Breast epithelium (tissue), 4 donors: ENCODE results near the gene CASQ2. TPM values are rescaled to one million over a fixed set of nuclear protein-coding genes. Genes with fewer than 3 reads are reported as not detected.

Experiments used
- DNase-seq, 2 donors: peaks; one replicate each; pipeline ENCODE4 v3.0.0-alpha.2; 2019; ENCODE audit warnings: low spot score in 2 of 2
- H3K27ac ChIP-seq, 2 donors: fragments of 200-600 bp; sonication (generic) in 1 of 2; one replicate each; pipeline ENCODE4 v1.5.1; 2016 to 2019; ENCODE audit warnings: mild to moderate bottlenecking in 1 of 2
- H3K27me3 ChIP-seq, 2 donors: fragments of 200-600 bp; sonication (generic) in 1 of 2; one replicate each; pipeline versions ENCODE4 v1.5.1 to v1.6.0; 2017 to 2019; ENCODE audit warnings: control low read depth in 1 of 2, mild to moderate bottlenecking in 1 of 2
- H3K36me3 ChIP-seq: fragments of 200-600 bp; one replicate; pipeline ENCODE4 v1.5.1; 2019
- H3K4me1 ChIP-seq, 2 donors: fragments of 200-600 bp; sonication (generic); one replicate each; pipeline ENCODE4 v1.5.1; 2016 to 2019; ENCODE audit warnings: control low read depth in 1 of 2
- H3K4me3 ChIP-seq, 3 donors: fragments of 200-600 bp; sonication (generic); 1 replicate in 2 of 3; 2 replicates in 1 of 3; pipeline ENCODE4 v1.5.1; 2016 to 2019; ENCODE audit warnings: mild to moderate bottlenecking in 3 of 3, moderate library complexity in 2 of 3
- H3K9me3 ChIP-seq, 2 donors: fragments of 200-600 bp; sonication (generic) in 1 of 2; one replicate each; pipeline ENCODE4 v1.5.1; 2016 to 2019; ENCODE audit warnings: control low read depth in 1 of 2
- POLR2A ChIP-seq: fragments of 450-650 bp; IDR thresholded peaks from one replicate; pipeline ENCODE4 v1.6.1; 2016; ENCODE audit warnings: antibody characterized with exemption, mild to moderate bottlenecking, moderate library complexity
- POLR2AphosphoS5 ChIP-seq, 3 donors: sonication (generic); formaldehyde crosslinking; IDR thresholded peaks; one replicate each; pipeline ENCODE4 v1.6.1; 2017; ENCODE audit warnings: antibody characterized with exemption in 3 of 3
- intact Hi-C: fragments of 100-400 bp; cut with DNase I; formaldehyde crosslinking; loops from one replicate; pipeline ENCODE4 v1.15.1; 2023; ENCODE audit warnings: low total_unique reads
- total RNA-seq, 3 donors: library from RNA; depleted of rRNA; stranded (reverse); fragments of >200 nt; gene quantifications; one replicate each; pipeline ENCODE4 v1.1.0, GENCODE V29; 2016
- TF ChIP-seq, protein P1 (sequence below), 3 donors: fragments of 450-650 bp; IDR thresholded peaks; one replicate each; pipeline ENCODE4 v1.5.1; 2016 to 2017; ENCODE audit warnings: antibody characterized with exemption in 3 of 3, mild to moderate bottlenecking in 3 of 3, moderate library complexity in 3 of 3

The CASQ2 gene
- total RNA-seq, 3 donors from 2014 or later, result 2.1 to 3.3 (median 2.6) TPM

DNA sequence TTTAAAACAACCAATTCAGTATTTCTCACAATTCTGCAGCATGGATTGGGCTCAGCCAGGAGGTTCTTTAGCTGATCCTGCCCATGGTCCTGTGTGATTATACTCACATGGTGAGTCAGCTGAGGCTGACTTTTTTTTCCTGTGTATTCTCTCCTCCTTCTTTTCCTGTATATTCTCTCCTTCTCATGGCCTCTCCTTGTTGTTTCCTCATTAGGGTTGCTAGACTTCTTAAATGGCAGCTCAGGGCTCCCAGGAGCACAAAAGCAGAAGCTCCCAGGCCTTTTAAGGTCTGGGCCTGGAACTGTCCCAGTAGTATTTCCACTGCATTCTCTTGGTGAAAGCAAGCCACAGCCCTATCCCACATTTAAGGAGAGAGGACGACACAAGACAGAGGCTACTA is 99.9 kb downstream of the CASQ2 start:
- TF ChIP-seq POLR2AphosphoS5 (IDR thresholded peaks at IDR 0.05) (no peak), POLR2A (no peak)
- TF ChIP-seq, protein P1, sequence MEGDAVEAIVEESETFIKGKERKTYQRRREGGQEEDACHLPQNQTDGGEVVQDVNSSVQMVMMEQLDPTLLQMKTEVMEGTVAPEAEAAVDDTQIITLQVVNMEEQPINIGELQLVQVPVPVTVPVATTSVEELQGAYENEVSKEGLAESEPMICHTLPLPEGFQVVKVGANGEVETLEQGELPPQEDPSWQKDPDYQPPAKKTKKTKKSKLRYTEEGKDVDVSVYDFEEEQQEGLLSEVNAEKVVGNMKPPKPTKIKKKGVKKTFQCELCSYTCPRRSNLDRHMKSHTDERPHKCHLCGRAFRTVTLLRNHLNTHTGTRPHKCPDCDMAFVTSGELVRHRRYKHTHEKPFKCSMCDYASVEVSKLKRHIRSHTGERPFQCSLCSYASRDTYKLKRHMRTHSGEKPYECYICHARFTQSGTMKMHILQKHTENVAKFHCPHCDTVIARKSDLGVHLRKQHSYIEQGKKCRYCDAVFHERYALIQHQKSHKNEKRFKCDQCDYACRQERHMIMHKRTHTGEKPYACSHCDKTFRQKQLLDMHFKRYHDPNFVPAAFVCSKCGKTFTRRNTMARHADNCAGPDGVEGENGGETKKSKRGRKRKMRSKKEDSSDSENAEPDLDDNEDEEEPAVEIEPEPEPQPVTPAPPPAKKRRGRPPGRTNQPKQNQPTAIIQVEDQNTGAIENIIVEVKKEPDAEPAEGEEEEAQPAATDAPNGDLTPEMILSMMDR (IDR thresholded peaks at IDR 0.05), result no peak
- no peak for DNase-seq
- Histone ChIP-seq H3K4me3 (no peak overlapping the region), H3K9me3 (no peaks in the 10 kb centered on the region), H3K4me1 (peaks cover 0 to 14% of the 10 kb centered on the region in 2 donors), H3K27me3 (no peaks in the 10 kb centered on the region), H3K27ac (no peak overlapping the region), H3K36me3 (no peaks in the 10 kb centered on the region)
- intact Hi-C loops, result no loop called here

DNA sequence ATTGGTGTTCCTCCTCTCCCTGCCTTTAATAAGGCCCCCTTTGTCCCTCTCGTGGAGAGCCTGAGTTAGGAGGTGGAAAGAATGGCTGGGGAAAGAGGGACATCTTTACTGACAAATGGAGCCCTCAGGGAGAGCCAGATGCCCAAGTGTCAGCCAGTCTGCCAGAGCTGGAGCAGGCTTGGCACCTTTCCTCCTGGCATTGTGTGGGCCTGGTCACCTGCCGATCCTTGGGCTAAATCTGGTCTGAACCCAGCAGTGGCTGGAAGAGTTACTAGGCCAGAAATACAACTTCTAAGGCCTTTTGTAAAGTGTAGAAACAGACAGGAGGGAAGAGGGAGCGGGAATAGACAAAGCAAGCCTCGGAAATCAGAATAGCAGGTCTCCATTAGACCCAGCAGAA is 101.8 kb downstream of the CASQ2 start:
- Histone ChIP-seq H3K27ac (no peak overlapping the region), H3K9me3 (no peaks in the 10 kb centered on the region), H3K4me1 (peaks cover 0 to 14% of the 10 kb centered on the region in 2 donors), H3K4me3 (no peak overlapping the region), H3K27me3 (no peaks in the 10 kb centered on the region), H3K36me3 (no peaks in the 10 kb centered on the region)
- DNase-seq, result peak; percentile 61 to 77
- TF ChIP-seq, protein P1 (IDR thresholded peaks at IDR 0.05), result no peak
- TF ChIP-seq POLR2A (no peak), POLR2AphosphoS5 (IDR thresholded peaks at IDR 0.05) (no peak)
- intact Hi-C loops, result no loop called here

DNA sequence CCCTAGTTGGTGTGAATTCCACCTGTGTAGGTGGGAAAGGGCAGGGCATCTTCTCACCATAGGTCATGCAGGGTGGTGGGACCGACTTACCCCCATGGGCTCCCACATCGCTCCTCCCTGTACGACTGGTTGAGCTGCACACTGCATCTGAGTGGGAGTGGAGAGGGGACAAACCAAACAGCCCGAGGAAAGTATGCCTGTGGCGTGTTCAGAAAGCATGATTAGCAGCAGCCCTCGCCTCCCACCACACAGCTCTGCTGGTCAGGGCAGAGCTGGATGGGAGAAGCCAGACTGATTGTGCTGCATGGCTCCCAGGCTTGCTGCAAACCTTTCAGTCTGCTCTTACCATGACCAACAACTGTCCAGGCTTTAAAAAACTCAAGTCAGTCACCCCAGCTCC is 102.3 kb downstream of the CASQ2 start:
- H3K36me3 ChIP-seq, result no peaks in the 10 kb centered on the region
- H3K27ac ChIP-seq, result no peak overlapping the region
- H3K4me1 ChIP-seq, result peaks cover 0 to 14% of the 10 kb centered on the region in 2 donors
- H3K9me3 ChIP-seq, result no peaks in the 10 kb centered on the region
- no peak for DNase-seq
- no peaks in the 10 kb centered on the region for H3K27me3 ChIP-seq
- no peak overlapping the region for H3K4me3 ChIP-seq
- intact Hi-C loops, result no loop called here
- TF ChIP-seq, protein P1 (IDR thresholded peaks at IDR 0.05), result no peak
- no peak for TF ChIP-seq POLR2A
- TF ChIP-seq POLR2AphosphoS5 (IDR thresholded peaks at IDR 0.05), result no peak

DNA sequence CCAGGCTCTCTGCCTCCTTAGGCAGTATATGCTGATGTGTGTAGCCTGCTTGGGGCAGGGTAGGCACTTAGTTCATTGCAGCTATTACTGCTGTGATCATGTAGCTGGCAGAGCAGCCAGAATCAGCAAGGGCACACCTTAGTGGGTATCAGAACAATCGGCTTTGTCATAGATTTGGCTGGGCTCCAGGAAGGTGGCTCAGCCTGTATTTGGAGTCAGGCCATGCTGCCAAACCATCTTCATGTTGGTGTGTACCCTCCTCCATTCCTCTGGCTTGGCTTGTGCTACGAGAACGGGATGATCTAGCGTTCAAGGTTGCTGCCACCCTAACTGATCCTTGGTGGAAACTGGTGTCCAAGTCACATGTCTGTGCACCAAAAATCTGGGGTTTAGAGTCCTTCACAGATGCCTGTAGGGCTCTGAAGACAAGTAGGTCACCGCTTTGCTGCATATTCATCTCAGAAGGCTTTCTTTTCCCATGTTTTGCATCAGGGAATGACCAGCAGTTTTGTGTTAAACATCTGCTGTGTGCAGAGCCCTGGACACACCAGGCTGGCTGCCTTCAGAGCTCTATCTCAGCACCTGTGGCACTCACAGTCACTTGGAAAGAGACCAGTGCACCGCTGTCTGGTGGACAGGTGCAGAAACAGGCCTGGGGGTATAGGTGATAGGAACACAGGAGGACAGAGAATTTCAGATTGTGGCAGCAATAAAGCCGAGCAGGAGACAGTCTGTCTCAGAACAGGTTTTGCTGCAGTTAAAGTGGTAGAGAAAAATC is 103.0 kb downstream of the CASQ2 start:
- TF ChIP-seq POLR2A (no peak), POLR2AphosphoS5 (IDR thresholded peaks at IDR 0.05) (no peak)
- TF ChIP-seq, protein P1 (IDR thresholded peaks at IDR 0.05), result no peak
- no peak overlapping the region for H3K4me3 ChIP-seq
- no peaks in the 10 kb centered on the region for H3K27me3 ChIP-seq
- H3K27ac ChIP-seq, result no peak overlapping the region
- peak in 1 of 2 donors; percentile 27 for DNase-seq
- intact Hi-C loops, result no loop called here
- no peaks in the 10 kb centered on the region for H3K36me3 ChIP-seq
- peaks cover 0 to 14% of the 10 kb centered on the region in 2 donors for H3K4me1 ChIP-seq
- no peaks in the 10 kb centered on the region for H3K9me3 ChIP-seq

DNA sequence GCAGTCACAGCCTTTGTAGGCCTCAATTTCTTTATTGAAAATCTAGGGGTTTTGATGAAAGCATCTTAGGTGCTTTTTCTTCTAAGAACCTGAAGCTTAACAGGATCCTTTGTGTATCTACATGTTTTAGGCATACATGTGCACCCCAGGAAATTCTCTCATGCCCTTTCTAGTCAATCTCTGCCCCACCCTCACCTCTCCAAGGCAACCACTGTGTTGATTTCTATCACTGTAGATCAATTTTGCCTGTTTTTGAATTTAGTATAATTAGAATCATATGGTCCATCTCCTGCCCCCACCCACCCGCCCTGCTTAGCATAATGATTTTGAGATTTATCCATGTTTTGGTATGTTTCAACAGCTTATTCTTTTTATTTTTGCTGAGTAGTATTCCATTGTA is 107.4 kb downstream of the CASQ2 start:
- no peaks in the 10 kb centered on the region for H3K9me3 ChIP-seq
- DNase-seq, result no peak
- TF ChIP-seq, protein P1 (IDR thresholded peaks at IDR 0.05), result no peak
- TF ChIP-seq POLR2AphosphoS5 (IDR thresholded peaks at IDR 0.05) (no peak), POLR2A (no peak)
- no peak overlapping the region for H3K27ac ChIP-seq
- no peaks in the 10 kb centered on the region for H3K27me3 ChIP-seq
- H3K36me3 ChIP-seq, result no peaks in the 10 kb centered on the region
- H3K4me3 ChIP-seq, result no peak overlapping the region
- peaks cover 0 to 9% of the 10 kb centered on the region in 2 donors for H3K4me1 ChIP-seq
- intact Hi-C loops, result no loop called here
